K562 (cell line): Measurements from ENCODE around the gene IFT27. TPM values are rescaled to one million over a fixed set of nuclear protein-coding genes. Genes with fewer than 3 reads are reported as not detected.

Experiments used
- ATAC-seq: fragments of 200-7000 bp; cut with Tn5 transposase; 3 replicates; pipeline ENCODE4 v1.9.1; 2020; ENCODE audit warnings: moderate library complexity
- BruUV-seq: library from RNA; stranded (reverse); fragments of 400-500 nt; replicated peaks from 2 replicates; lab custom pipeline; 2021; lab: Mats Ljungman, UMichigan
- CTCF ChIA-PET: fragments of 300-600 bp; formaldehyde crosslinking; extraction: SDS; loops from one replicate; lab custom pipeline; 2021; ENCODE audit warnings: low intra/inter-chr PET ratio; lab: Yijun Ruan, JAX
- POLR2A ChIA-PET: fragments of 300-600, 350-650 bp; sonication (Branson Sonifier 250); formaldehyde crosslinking; extraction: SDS; loops from one replicate; lab custom pipeline; 2021; ENCODE audit warnings: antibody characterized with exemption, inconsistent platforms; lab: Yijun Ruan, JAX
- DNase-seq, 4 experiments: peaks; one replicate each; pipeline versions ENCODE4 v3.0.0 to v3.0.0-alpha.2; 2011 to 2018; ENCODE audit warnings: low spot score in 3 of 4, mixed read lengths in 3 of 4; ENCODE audit errors: extremely low read depth in 1 of 4
- FAIRE-seq: peaks from 2 replicates; lab custom pipeline; 2011; peaks lifted over from hg19 to GRCh38; lab: Jason Lieb, UNC
- H2AFZ ChIP-seq: 2 replicates; pipeline ENCODE4 v1.6.0; 2011; ENCODE audit warnings: low read depth, low read length, control low read depth, inconsistent platforms
- H3K27ac ChIP-seq: fragments of 200-600 bp; 3 replicates; pipeline ENCODE4 v1.8.0; 2011; ENCODE audit warnings: low read depth, mild to moderate bottlenecking, control low read depth, inconsistent platforms, low read length, moderate library complexity, mixed read lengths; ENCODE audit errors: extremely low read depth
- H3K27me3 ChIP-seq, 2 experiments: fragments of 300-600 bp in 1 of 2; 2 replicates in 1 of 2; 3 replicates in 1 of 2; pipeline versions ENCODE4 v1.6.0 to v1.8.0; 2011; ENCODE audit warnings: inconsistent platforms in 2 of 2, low read length in 2 of 2, mild to moderate bottlenecking in 1 of 2, mixed read lengths in 1 of 2, moderate library complexity in 1 of 2; ENCODE audit not compliant: control insufficient read depth in 2 of 2, insufficient read depth in 2 of 2
- H3K36me3 ChIP-seq: fragments of 300-600 bp; 3 replicates; pipeline ENCODE4 v1.8.0; 2011; ENCODE audit warnings: mild to moderate bottlenecking, low read length, inconsistent platforms; ENCODE audit not compliant: control insufficient read depth, insufficient read depth
- H3K4me1 ChIP-seq, 2 experiments: fragments of 200-600 bp in 1 of 2; replicated peaks in 1 of 2; 2 replicates in 1 of 2; 3 replicates in 1 of 2; pipeline versions ENCODE4 v1.5.1 to v1.8.0; 2011; ENCODE audit warnings: inconsistent platforms in 2 of 2, low read length in 2 of 2, mild to moderate bottlenecking in 1 of 2, mixed read lengths in 1 of 2, moderate library complexity in 1 of 2; ENCODE audit not compliant: control insufficient read depth in 2 of 2, insufficient read depth in 2 of 2
- H3K4me2 ChIP-seq: 2 replicates; pipeline ENCODE4 v1.6.1; 2011; ENCODE audit warnings: low read length, control low read depth, inconsistent platforms, mixed read lengths; ENCODE audit not compliant: insufficient read depth
- H3K4me3 ChIP-seq: fragments of 200-600 bp; sonication (generic), shearing (Covaris generic); 2 replicates; pipeline ENCODE4 v1.5.1; 2016; ENCODE audit warnings: control low read depth, inconsistent platforms
- H3K79me2 ChIP-seq: fragments of 200-600 bp; 3 replicates; pipeline ENCODE4 v1.8.0; 2011; ENCODE audit warnings: low read length, inconsistent platforms; ENCODE audit not compliant: control insufficient read depth, insufficient read depth
- H3K9ac ChIP-seq, 2 experiments: 2 replicates each; pipeline versions ENCODE4 v1.6.0 to v1.6.1; 2011; ENCODE audit warnings: low read depth in 2 of 2, low read length in 2 of 2, control low read depth in 1 of 2, inconsistent platforms in 1 of 2, mild to moderate bottlenecking in 1 of 2, mixed read lengths in 1 of 2; ENCODE audit not compliant: insufficient read depth in 1 of 2
- H3K9me1 ChIP-seq: one replicate; pipeline ENCODE4 v1.6.0; 2011; ENCODE audit warnings: inconsistent platforms, mild to moderate bottlenecking, low read length, moderate library complexity; ENCODE audit not compliant: control insufficient read depth, insufficient read depth
- H3K9me3 ChIP-seq: replicated peaks from 2 replicates; pipeline ENCODE4 v1.5.1; 2011; ENCODE audit warnings: low read depth, low read length, inconsistent platforms; ENCODE audit not compliant: control insufficient read depth, insufficient read depth
- H4K20me1 ChIP-seq: replicated peaks from 2 replicates; pipeline ENCODE4 v1.6.1; 2011; ENCODE audit warnings: low read length, inconsistent platforms, mixed read lengths; ENCODE audit not compliant: control insufficient read depth, insufficient read depth
- MECOM ChIP-seq: fragments of 250-450 bp; sonication (Bioruptor Pico); IDR thresholded peaks from 2 replicates; pipeline ENCODE4 v1.8.0; 2022; ENCODE audit warnings: inconsistent platforms
- SUPT5H ChIP-seq: fragments of 450-650 bp; IDR thresholded peaks from 2 replicates; pipeline ENCODE4 v1.6.1; 2016
- THRA ChIP-seq: fragments of 450-650 bp; IDR thresholded peaks from 2 replicates; pipeline ENCODE4 v1.6.1; 2017; ENCODE audit warnings: mild to moderate bottlenecking, moderate library complexity
- ZBTB1 ChIP-seq: sonication (generic); formaldehyde crosslinking; IDR thresholded peaks from 2 replicates; pipeline ENCODE4 v1.8.1; 2023; ENCODE audit warnings: missing genetic modification reagents, low read depth, mild to moderate bottlenecking, borderline replicate concordance
- ZNF124 ChIP-seq: sonication (generic); formaldehyde crosslinking; IDR thresholded peaks from 2 replicates; pipeline ENCODE4 v1.8.1; 2022; ENCODE audit warnings: missing genetic modification reagents
- ZNF197 ChIP-seq: fragments of 200-800 bp; sonication (Bioruptor generic); IDR thresholded peaks from 2 replicates; pipeline ENCODE4 v1.6.1; 2016; ENCODE audit warnings: low read depth, missing genetic modification characterization, missing compliant biosample characterization
- WGBS: fragments of 100-300 bp; shearing (Covaris generic); methylation state at CpG from one replicate; pipeline ENCODE4 v1.1.6; 2016; ENCODE audit warnings: low coverage, mixed read lengths; ENCODE audit not compliant: insufficient coverage; ENCODE audit errors: missing lambda C conversion rate; 5-methylcytosine and 5-hydroxymethylcytosine counted together
- in situ Hi-C: fragments of 300-500 bp; cut with MboI; formaldehyde crosslinking; loops from 4 replicates; pipeline ENCODE4 v1.15.0; 2018; ENCODE audit warnings: inconsistent platforms, mixed read lengths
- intact Hi-C: fragments of 100-400 bp; cut with micrococcal nuclease; formaldehyde crosslinking; loops from 2 replicates; pipeline ENCODE4 v1.14.2; 2022
- polyA plus RNA-seq, 8 experiments: library from polyadenylated mRNA; depleted of rRNA in 4 of 8; stranded (reverse) in 5 of 8; unstranded in 3 of 8; fragments of >200 nt; fragmentation: Nextera tagmentation in 2 of 8; fragmentation: Illumina TruSeq in 1 of 8; extraction: Ambion mirVana in 2 of 8; extraction: Trizol in 1 of 8; gene quantifications; 2 replicates each; pipeline versions ENCODE4 v1.2.1 to v1.2.3, GENCODE V29; 2011 to 2014; ENCODE audit warnings: inconsistent platforms in 1 of 8, missing spikeins in 1 of 8
- total RNA-seq, 7 experiments: library from RNA; depleted of rRNA in 6 of 7; stranded (reverse); fragments of >200 nt in 6 of 7; fragmentation: Illumina TruSeq in 2 of 7; extraction: Trizol in 2 of 7; gene quantifications; 2 replicates each; pipeline versions ENCODE4 v1.2.1 to v1.2.3, GENCODE V29; 2011 to 2021; ENCODE audit warnings: low replicate concordance in 1 of 7

IFT27 gene
- total and polyA plus RNA-seq, 9 of the 15 experiments (the other 6 are each of a cell fraction or from before 2014, with no cell fraction given) = 0.01 to 1.4 (median 0.14) TPM; not detected in 1

- no peaks in the 10 kb centered on the region for H3K4me1 ChIP-seq
- FAIRE-seq = no peak
- H3K4me2 ChIP-seq = no peak overlapping the region
- no TSS peak for BruUV-seq
- no peaks in the 10 kb centered on the region for H3K9me1 ChIP-seq
- H3K9me3 ChIP-seq = no peaks in the 10 kb centered on the region
- H2AFZ ChIP-seq = no peak overlapping the region
- no peaks in the 10 kb centered on the region for H3K79me2 ChIP-seq
- no peak overlapping the region for H3K27ac ChIP-seq
- CTCF ChIA-PET = no interaction called here
- no peaks in the 10 kb centered on the region for H3K36me3 ChIP-seq
- H3K27me3 ChIP-seq = peaks cover 0 to 13% of the 10 kb centered on the region in 2 experiments; a peak in 2 of 5 replicates
- POLR2A ChIA-PET = no interaction called here
- ATAC-seq = no peak
- TF ChIP-seq ZNF124 (CRISPR knock-in tag) (no peak), THRA (no peak), ZBTB1 (no peak), SUPT5H (no peak), ZNF197 (CRISPR knock-in tag) (no peak), MECOM (no peak)
- H3K9ac ChIP-seq = no peak overlapping the region
- intact Hi-C loops (no loop called here), in situ Hi-C loops (no loop called here)
- H3K4me3 ChIP-seq = no peak overlapping the region
- 0% methylated on average over 8 of the region's 9 CpGs for WGBS
- DNase-seq = no peak
- no peaks in the 10 kb centered on the region for H4K20me1 ChIP-seq
Measured at GRCh38 chr22:36797374-36797773, 21.5 kb upstream of the IFT27 start.
